Raji (cell line): Measurements from ENCODE around the gene OMP.

Source experiments
- POLR2A ChIP-seq: IDR thresholded peaks from 2 replicates; pipeline ENCODE4 v1.6.1; 2011; ENCODE audit warnings: low read depth, low read length, control low read depth; ENCODE audit not compliant: insufficient read depth

Gene OMP

GRCh38 chr11:77121096-77121640, 18.5 kb downstream of the OMP start:
- TF ChIP-seq POLR2A, result no peak

- TF ChIP-seq POLR2A, result no peak
Observed at GRCh38 chr11:77121876-77122575, 19.4 kb downstream of the OMP start.

- no peak for TF ChIP-seq POLR2A
Observed at GRCh38 chr11:77122576-77123212, 20.1 kb downstream of the OMP start.

DNA sequence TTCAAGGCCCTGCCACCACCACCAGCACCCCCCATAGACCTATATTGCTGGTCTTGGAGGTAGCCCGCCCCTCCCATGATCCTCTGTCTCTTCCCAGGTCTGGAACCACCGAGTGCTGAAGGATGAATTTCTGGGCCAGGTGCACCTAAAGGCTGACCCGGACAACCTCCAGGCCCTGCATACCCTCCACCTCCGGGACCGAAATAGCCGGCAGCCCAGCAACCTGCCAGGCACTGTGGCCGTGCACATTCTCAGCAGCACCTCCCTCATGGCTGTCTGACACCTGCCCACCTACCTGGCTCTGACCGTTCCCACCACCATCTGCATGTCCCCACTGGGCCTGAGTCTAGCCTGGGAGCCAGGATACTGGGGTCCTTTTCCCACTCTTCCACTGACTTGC, 21.0 kb downstream of the OMP start:
- TF ChIP-seq POLR2A, result no peak

DNA sequence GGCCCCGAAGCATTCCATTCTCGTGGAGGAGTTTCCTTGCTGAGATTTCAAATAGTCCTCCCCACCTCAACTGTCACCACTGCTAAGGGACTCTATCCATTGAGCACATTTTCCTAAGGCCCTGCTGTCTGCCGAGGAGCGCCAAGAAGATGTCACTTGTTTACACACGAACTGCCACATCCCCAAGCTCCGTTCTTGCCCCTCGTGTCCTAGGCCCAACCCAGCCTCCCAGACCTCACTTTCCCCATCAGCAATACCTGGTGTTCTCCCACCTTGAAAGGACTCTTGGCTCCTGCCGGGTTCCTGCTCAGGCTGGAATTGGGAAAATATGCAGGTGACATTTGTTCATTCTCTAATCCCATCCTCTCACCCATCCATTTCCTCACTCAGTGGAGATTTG, 21.4 kb downstream of the OMP start:
- no peak for TF ChIP-seq POLR2A

DNA sequence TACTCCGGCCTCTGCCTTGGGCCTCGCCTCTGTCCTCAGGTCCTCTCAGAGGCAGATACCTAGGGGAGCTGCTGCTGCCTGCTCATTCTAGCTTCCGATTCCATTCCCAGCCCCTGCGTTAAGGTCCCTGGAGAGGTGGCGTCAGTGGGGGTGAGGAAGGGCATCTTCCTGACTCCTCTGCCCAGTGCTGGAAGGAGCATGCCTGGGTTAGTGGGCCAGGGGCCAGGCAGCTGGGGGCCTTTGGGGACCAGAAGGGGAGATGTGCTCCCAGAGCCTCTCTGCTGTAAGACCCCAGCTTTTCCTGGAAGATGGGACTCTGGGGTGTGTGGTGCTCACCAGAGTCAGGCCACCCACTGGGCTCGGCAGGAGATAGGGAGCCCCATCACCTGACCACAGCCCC, 21.8 kb downstream of the OMP start:
- TF ChIP-seq POLR2A, result no peak

- no peak for TF ChIP-seq POLR2A
Observed at GRCh38 chr11:77125191-77125590, 22.6 kb downstream of the OMP start.

DNA sequence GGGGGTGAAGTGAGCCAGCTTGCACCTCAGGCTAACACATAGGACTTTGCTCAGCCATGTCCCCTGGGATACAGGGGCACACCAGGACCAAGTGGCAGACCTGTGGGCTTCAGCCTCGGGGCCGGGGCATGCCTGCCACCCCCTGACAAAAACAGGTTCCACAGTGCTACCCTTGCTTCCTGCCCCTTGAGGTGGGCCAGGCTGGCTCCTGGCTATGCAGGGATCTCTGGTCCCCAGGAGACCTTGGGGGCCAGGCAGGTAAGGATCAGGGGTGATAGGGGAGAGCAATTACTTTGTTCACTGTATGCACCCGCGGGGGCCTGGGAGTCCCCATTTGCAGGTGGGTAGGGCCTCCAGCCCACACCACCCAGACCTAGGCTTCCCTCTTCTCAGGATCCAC, 23.1 kb downstream of the OMP start:
- no peak for TF ChIP-seq POLR2A

DNA sequence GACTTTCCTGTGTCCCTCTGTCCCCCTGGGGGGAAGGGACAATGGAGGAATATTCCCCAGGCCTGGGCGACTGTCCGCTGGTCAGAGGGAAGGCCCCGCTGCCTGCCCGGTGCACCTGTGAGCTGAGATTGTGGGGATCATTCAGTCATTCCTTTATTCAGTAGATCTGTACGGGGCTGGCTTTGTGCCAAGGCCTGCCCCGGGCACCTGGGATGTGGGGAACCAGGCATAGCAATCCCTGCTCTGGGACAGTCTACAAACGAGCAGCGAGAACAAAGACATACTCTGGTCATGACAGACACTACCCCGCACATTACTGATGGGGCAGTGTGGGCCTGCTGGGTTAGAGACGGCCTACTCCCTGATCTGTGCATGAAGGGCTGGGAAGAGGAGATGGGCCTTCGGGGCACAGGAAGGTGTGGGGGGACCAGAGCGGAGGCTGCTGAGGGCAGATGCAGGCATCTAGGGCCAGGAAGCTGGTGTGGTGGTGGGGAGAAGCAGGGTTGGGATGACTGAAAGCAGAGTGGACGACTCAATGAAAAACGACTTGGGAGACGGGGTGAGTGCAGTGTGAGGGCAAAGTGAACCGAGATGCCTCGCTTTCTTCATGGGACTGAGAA, 23.6 kb downstream of the OMP start:
- TF ChIP-seq POLR2A, result no peak

- no peak for TF ChIP-seq POLR2A
Observed at GRCh38 chr11:77126861-77127234, 24.2 kb downstream of the OMP start.

DNA sequence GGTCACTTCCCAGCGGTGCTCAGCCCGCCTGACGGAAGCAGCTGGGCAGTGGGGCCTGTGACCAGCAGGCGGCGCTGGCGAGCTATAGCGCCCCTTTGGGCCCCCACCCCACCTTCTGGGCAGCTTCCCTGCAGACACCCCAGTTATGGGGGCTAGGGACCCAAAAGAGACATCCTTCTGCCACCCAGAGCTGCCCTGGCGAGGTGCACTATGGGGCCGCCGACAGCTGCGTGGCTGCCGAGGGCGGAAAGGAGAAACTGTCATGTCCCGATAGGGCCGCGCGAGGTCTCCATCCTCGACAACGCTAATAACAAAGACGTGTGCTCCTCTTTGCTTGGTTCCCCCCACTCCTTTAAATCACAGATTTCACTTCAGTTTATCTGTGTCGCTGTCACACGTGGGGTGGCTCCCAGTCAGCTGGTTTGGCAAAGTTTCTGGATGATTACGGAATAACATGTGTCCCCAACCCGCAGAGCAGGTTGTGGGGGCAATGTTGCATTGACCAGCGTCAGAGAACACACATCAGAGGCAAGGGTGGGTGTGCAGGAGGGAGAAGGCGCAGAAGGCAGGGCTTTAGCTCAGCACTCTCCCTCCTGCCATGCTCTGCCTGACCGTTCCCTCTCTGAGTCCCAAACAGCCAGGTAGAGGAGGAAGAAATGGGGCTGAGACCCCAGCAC, 24.7 kb downstream of the OMP start:
- no peak for TF ChIP-seq POLR2A

DNA sequence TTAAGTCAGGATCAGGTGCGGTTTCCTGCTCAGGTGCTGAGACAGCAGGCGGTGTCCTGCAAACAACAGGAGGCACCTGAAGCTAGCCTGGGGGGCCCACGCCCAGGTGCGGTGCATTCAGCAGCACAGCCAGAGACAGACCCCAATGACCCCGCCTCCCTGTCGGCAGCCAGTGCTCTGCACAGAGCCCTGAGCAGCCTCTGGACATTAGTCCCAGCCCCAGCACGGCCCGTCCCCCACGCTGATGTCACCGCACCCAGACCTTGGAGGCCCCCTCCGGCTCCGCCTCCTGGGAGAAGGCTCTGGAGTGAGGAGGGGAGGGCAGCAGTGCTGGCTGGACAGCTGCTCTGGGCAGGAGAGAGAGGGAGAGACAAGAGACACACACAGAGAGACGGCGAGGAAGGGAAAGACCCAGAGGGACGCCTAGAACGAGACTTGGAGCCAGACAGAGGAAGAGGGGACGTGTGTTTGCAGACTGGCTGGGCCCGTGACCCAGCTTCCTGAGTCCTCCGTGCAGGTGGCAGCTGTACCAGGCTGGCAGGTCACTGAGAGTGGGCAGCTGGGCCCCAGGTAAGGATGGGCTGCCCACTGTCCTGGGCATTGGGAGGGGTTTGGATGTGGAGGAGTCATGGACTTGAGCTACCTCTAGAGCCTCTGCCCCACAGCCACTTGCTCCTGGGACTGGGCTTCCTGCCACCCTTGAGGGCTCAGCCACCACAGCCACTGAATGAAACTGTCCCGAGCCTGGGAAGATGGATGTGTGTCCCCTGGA, 25.5 kb downstream of the OMP start, which contains the start of gene MYO7A:
Gene MYO7A, plus strand, starts transcription at position 327 of the 772 bp plus-strand sequence. CDS start 2,389 bp downstream, outside the sequence.
- TF ChIP-seq POLR2A, result no peak

GRCh38 chr11:77129069-77129841, 26.6 kb downstream of the OMP start:
- TF ChIP-seq POLR2A, result no peak
